Activated CD4-positive, alpha-beta T cell treated with anti-CD3 and anti-CD28 coated beads for 1 hour (primary cell): ENCODE data around the gene INPP5B.
A peak's percentile ranks its signal among the peaks of the same experiment; 100 is the strongest.

ENCODE experiments used
- DNase-seq: peaks from one replicate; pipeline ENCODE4 v3.0.0-alpha.2; 2020

Gene INPP5B

DNA sequence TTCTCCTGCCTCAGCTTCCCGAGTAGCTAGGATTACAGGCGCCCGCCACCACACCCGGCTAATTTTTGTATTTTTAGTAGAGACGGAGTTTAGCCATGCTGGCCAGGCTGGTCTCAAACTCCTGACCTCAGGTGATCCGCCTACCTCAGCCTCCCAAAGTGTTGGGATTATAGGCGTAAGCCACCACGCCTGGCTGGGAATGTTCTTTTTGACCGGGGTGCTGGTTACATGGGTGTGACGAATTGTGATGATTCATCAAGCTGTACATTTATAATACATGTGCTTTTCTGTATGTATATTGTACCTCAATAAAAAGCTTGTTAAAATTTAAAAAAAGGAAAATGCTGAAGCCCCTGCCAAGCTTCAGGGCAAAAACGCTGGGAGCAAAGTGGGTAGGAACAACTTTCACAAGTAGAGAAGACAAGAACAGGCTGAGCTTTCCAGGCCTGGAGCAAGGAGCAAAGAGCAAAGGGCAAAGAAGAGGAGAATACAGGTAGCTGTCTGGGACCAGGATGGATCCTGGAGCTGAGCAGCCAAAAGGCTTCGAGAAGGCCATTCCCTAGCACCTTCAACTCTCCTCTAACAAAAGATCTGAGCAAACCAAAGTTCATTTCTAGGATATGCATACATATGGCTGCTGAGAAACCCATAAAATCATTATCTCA lies 118.3 kb downstream of the INPP5B start:
- DNase-seq: no peak

DNA sequence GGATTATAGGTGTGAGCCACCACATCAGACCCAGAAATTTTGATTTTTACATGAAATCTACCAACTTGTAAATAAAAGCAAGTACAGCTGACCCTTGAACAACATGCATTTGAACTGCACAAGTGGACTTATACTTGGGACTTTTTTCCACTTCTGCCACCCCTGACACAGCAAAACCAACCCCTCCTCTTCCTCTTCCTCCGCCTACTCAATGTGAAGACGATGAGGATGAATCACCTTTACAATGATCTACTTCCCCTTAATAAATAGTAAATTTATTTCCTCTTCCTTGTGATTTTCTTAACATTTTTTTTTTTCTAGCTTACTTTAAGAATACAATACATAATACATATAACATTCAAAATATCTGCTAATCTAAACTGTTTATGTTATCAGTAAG lies 121.3 kb downstream of the INPP5B start:
- DNase-seq: no peak

DNA sequence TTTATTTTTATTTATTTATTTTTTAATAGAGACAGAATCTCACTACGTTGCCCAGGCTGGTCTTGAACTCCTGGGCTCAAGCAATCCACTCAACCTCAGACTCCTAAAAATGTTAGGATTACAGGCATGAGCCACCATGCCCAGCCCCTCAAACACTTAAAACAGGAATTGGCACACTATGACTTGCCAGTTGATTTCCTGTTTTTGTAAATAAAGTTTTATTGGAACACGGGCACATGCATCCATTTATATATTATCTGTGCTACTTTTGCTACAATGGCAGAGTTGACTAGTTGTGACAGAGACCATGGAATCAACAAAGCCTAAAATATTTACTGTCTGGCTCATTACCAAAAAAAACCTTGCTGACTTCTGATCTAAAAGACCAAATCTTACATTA lies 122.9 kb downstream of the INPP5B start:
- DNase-seq: no peak

DNA sequence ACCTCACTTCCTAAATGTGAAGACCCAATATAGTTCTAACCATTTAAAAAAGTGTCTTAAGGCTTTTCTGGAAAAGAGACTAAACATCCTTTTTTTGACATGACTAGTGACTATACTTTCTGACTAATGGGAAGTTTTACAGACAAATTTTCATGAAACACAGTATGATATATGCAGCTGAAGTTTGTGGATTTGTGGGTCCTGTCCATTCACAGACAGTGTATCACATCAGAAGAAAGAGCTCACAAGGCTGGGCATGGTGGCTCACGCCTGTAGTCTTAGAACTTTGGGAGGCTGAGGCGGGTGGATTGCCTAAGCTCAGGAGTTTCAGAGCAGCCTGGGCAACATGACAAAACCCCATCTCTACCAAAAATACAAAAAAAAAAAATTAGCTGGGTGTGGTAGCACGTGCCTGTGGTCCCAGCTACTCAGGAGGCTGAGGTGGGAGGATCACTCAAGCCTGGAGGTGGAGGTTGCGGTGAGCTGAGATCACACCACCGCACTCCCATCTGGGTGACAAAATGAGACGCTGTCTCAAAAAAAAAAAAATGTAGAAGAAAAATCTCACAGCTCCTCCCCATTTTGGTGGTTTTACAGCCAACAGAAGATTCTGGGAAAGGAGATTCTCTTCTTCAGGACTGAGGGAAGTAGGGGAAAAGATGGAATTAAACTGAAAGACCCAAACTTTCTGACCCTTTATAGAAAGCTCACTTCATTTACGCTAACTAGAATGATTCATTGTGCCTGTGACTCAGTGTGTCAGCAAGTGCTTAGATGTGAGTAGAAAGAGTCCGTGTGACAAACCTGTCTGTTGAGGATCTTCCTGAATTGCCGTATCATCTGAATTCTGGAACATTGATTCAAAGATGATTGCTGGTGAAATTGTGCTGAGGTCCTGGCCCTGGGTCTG lies 123.7 kb downstream of the INPP5B start:
- DNase-seq: no peak

DNA sequence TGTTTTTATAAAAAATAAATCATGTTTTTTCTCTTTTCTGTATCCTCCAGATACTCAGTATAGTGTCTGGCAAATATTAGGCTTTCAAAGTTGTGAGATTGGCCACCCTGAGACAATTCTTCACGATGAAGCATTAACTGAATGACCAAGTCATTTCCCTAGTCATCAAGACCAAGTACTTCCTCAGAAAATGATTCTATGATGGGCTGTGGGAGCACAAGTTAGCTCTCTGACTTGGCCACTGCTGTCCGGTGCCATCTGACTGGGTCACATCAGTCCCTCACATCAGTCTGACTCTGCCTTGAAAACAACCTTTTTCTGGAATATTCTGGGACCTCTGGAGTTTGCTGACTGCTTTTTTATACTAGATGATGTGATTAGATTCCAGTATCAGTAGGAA lies 125.4 kb downstream of the INPP5B start:
- DNase-seq: no peak

DNA sequence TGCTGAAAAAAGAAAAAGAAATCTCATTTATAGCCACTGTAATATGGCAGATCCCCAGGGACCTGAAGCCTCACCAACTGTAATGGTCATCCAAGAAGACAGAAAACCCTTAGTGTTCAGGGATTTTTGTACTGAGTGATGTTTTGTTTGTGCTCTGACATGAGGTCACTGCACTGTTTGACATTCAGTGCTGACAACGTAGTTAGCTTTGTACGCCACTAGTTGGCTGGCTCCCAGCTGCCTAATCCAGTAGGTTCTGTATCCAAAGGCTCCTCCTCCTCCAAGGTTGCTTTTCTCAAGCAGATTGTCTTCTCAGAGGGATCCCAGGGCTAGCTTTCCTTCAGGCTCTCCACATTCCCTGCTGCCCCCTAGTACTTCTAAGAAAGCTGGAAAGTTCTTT lies 129.4 kb downstream of the INPP5B start:
- no peak for DNase-seq

DNA sequence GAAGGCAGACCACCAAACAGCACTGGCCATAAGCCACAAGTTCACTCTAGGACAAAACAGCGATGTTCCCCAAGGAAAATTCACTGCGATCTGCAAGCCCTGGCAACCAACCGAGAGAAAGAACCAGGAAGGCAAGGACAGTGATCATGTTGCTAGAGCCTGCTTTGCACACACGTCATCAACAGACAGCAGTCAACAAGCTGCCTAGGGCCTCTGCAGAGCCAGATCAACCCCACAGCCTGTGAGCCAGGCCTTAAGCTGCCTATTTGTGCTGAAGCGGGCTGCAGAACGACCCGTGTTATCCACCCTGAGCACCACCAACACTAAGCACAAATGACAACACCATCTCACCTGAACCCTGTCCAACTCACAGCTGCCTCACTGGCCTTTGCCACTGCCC lies 132.6 kb downstream of the INPP5B start:
- DNase-seq: no peak

DNA sequence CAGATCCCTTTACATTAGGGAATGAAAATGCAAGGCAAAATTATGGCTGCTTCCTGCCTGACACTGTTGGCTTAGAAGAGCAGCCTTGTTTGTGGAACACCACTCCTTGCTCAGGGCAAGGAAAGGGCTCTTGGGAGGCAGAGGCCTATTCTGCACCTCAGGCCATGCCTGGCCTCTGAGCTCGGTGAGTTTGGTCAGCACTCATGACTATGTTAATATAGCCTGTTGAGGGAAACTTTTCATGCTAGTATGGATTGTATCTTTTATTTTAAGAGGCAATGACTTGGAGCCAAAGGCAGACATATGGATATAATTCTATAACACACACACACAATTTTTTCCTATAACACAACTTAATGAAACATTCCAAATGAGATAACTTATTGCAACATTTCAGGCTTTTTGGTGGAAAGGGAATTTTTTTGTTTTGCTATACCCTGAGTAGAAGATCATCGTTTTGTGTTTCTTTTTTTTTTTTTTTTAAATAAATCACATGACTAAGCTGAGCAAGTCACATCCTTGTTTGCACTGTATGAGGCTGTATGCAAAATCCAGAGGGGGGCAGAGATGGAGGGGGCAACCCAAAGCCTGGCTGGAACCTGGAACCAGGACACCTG lies 133.2 kb downstream of the INPP5B start:
- DNase-seq: no peak

DNA sequence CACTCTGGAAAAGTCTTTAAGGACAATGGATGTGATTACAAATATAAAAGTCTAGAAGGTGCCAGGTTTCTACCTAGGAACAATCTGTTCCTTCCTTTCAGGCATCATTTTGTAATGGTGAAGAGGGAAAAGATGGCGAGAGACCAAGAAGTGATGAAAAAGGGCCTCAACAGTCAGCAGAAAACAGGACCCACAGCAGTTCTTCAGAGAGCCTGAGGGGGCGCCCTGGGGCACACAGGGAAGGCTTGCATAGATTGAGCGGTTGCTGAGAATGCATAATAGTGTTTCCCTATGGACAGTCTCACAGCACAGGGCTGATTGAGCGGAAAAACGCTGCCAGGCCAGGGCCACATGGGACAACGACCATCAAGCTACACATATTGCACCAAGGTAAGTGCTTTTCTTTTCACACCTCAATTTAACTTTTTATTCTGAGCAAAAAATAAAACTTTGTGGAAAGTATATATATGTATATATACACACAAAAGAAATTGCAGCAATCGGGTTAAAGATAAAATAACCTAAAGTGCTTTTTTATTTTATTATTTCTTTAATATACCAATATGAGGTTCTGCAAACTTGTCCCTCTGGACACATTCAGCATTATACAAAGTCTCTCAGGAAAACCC lies 135.7 kb downstream of the INPP5B start:
- peak; percentile 40 for DNase-seq
